Measurements from ENCODE around the gene FAM236A.
"Not testable (repeated sequence)": the region's sequence is repeated elsewhere in the genome, so short reads cannot be mapped to it uniquely, and the experiment has no call there.

FAM236A gene

DNA sequence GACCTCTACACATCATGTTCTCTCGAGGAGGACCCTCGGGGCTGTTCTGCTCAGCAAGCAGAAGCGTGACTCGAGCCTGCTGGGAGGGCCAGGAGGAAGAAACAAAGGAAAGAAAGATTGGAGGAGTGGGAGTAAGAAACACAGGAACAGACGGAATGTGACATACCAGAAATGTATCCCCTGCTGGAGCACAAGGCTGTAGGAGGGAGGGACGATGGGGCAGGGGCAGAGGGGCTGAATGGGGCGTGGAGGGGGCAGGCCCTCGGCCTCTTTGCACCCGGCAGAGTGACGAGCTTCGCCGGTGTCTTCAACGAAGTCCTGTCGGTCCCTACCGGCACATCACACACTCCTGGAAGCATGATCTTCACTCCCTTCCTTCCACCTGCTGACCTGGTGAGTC is at the start of gene FAM236A:
FAM236A (plus strand) TSS at position 301 of the 400 bp plus-strand sequence; CDS start at position 358, 57 bp downstream.
- not testable (repeated sequence) for DNase-seq

DNA sequence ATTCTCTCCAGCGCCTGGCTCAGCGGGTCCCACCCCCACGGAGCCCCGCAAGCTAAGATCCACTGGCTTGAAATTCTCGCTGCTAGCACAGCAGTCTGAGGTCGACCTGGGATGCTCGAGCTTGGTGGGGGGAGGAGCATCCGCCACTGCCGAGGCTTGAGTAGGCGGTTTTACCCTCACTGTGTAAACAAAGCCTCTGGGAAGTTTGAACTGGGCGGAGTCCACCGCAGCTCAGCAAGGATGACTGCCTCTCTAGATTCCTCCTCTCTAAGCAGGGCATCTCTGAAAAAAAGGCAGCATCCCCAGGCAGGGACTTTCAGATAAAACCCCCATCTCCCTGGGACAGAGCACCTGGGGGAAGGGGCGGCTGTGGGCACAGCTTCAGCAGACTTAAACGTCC is 48.3 kb upstream of the FAM236A start:
- DNase-seq, result not testable (repeated sequence)

DNA sequence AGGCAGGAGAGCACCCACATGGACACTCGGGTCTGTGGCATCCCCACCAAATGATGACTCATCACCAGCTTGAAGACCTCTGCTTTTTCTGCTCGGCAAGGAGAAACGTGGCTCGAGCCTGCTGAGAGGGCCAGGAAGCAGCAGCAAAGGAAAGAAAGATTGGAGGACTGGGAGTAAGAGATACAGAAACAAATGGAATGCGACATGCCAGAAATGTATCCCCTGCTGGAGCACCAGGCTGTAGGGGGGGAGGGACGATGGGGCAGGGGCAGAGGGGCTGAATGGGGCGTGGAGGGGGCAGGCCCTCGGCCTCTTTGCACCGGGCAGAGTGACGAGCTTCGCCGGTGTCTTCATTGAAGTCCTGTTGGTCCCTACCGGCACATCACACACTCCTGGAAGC is 25.7 kb upstream of the FAM236A start, which contains the start of gene FAM236C:
FAM236C (plus strand) TSS at position 301 of the 400 bp plus-strand sequence. CDS start 100 bp downstream, outside the sequence.
- not testable (repeated sequence) for DNase-seq

DNA sequence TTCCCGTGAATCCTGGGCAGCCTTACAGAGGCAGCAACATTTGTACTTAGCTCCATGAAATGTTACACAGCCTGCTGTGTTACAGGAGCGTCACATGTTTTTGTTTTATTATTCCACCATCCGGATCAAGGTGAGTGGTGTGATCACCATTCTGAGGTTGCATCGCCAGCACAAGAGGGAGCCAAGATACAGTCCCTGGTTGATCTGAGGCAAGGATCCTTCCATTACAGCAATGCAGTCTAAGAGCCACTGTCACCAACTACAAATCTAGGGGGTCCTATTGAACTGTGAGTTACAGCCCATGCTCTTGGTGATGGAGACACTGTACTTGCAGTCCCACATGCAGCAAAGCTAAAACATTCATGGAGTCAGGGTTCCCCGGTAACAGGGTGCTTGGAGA is 21.9 kb upstream of the FAM236A start:
- not testable (repeated sequence) for DNase-seq

DNA sequence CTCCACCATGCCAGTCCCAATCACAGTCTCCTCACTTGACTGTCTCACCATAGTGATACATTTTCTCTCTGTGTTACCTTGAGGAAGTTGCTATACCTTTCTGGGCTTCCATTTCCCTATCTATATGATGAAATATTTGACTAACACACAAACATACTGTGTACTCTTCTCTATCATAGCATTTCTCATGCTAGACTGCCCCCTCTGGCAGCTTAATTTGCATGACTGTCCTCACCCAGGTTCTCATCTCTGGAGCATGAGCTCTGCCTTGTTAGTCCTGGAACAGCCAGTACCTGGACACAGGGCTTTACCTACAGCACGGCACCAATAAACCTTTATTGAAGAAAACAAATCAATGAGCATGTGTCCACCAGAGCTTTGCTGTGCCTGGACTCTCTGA is 5.7 kb upstream of the FAM236A start:
- not testable (repeated sequence) for DNase-seq

DNA sequence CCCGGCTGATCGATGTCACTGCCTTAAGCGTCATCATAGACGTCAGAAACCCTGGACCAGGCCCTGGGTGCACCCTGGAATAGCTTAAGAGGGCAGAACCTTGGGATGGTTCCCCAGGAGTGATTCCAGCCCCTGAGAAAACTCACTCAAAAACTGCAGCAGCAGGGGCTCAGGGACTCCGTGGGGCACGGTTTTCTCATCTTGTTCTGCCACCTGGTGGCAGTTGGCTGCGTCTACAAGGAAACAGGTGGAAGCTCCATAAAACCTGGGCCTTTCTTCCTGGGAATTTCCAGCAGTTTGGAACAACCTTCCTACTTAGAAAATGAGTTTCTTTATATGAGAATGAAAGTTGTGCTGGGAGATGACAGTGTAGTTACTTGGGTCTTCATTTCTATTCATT is 1.6 kb upstream of the FAM236A start:
- not testable (repeated sequence) for DNase-seq

DNA sequence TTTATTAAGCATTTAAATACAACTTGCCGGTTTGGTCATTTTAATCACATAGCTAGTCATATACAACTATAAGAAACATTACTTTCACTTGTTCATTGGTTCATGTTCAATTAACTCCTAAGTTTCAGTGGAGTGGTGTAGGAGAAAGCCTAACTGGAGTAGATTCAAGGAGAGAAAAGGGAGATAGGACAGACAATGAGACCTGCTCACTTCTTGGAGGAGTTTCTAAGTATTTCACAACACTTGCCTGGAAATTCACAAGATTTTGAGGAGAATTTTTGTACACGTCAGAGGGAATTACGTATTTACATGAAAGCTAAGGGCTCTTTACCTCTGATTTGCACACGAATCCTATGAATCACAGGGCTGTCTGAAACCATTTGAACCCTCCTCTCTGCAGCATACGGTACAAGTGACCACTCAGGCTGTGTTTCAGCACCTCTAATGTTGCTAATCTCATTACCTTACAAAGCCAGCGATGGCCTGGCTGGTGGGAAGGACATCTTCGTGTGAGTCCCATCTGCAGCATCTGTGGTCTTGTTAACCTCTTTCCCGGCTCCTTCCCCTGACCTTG is 1.0 kb upstream of the FAM236A start:
- not testable (repeated sequence) for DNase-seq

DNA sequence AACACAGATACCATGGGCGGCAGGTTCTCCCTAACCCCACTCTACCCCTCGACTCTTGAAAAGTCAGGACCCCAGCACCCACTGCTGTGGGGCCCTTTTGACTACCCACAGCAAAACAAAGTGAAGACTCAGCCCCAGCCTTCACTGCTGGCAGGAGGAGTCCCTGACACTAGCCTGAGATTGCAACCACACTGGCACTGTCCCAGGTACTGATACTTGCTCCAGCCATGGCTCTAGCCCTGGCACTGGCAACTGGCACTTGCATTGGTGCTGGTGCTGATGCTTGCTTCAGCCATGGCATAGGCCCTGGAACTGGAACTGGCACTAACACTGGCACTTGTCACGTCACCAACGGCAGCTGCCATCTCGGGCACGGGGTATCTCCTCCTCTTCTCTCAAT is 4.3 kb downstream of the FAM236A start:
- DNase-seq, result not testable (repeated sequence)

DNA sequence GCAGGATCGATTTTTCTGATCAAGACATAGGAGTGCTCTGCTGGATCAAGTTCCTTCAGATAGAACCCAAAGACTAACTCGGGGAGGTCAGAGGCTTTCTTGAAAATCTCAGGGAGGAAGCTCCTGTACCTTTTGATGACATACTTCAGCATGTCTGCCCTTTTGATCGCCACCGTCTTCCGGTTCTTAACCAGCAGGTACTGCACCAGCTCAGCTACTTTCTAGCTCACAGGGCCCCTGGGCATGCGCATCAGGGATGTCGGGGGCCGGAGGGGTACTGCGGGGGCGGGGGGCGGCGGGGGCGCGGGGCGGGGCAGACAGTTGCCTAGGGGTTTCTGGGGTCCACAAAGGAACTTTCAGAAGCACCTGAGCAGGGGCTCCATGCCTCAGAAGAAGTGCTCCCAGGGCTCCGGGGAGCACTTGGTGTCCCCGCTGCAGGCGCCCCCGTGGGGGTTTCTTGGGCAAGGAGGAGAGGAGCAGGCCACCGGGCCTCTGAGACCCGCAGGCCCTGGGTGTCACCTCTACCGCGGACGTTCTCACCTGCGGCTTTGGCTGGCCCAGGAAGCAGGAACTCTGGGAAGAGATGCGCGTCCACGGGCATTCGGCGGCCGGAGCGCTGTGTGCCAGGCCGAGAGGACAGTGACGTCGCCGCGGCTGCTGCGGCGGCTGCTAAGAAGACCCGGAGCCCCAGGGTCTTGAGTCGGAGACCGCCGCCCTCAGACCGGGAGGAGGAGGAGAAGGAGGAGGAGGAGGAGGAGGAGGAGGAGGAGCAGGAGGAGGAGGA is 5.2 kb downstream of the FAM236A start:
- not testable (repeated sequence) for DNase-seq

DNA sequence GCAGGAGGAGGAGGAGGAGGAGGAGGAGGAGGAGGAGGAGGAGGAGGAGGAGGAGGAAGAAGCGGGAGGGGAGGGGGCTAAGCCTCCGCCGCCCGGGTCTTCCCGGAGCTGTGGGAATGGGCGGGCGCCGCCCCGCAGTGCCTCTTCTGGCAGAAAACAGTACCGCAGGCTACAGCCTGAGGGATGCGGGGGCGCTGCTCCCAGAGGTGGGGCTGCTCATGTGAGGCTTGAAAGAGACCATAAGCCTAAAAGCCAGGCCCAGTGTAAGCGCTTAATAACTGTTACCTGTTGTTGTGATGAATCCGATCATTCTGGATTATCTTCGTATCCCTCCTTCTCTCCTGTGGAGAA is 5.8 kb downstream of the FAM236A start, which contains the start of gene DMRTC1:
DMRTC1 (minus strand) TSS at position 19 of the 351 bp plus-strand sequence. CDS start 68,143 bp downstream, outside the sequence.
- not testable (repeated sequence) for DNase-seq

DNA sequence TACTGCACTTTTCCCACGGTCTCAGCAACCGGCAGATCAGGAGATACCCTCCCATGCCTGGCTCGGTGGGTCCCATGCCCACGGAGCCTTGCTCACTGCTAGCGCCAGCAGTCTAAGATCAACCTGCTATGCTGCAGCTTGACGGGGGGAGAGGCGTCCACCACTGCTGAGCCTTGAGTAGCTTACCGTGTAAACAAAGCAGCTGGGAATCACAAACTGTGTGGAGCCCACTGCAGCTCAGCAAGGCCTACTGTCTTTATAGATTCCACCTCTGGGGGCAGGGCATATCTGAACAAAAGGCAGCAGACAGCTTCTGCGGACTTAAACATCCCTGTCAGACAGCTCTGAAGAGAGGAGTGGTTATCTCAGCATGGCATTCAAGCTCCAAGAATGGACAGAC is 22.0 kb downstream of the FAM236A start:
- DNase-seq, result not testable (repeated sequence)

DNA sequence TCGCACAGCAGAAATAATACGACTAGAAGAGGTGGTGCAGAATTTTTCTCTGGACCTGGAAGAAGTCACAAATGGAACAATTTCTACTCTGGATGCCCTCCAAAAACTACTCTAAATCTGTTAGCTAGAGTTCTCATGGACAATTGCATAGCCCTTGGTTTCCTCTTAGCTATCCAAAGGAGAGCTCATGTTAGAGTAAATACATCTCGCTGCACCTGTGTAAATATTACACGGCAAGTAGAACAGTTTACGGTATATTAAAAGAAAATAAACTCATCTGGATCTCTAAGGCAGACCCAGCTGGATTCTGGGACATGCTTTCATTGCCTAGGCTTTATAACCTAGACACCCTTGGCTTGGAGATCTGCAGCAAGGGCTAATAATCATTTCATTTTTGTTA is 33.9 kb downstream of the FAM236A start:
- DNase-seq, result not testable (repeated sequence)

DNA sequence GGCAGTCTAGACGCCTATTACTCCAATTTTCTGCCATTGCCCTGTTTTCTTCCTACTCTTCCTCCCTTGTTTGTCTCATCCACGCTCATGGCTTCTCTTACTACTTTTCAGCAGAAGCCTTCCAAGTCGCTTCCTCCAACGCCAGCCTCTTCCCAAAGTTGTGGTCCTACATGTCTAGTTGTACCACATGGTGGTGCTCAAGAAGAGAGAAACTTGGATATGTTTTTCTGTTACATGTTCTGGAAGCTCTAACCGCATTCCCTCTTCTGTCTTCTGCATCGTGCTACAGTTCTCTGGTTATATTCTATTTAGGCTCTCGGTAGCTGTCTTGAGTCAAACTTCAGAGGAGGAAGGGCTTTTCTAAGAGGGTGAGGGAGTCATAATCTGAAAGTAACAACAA is 36.9 kb downstream of the FAM236A start:
- not testable (repeated sequence) for DNase-seq

DNA sequence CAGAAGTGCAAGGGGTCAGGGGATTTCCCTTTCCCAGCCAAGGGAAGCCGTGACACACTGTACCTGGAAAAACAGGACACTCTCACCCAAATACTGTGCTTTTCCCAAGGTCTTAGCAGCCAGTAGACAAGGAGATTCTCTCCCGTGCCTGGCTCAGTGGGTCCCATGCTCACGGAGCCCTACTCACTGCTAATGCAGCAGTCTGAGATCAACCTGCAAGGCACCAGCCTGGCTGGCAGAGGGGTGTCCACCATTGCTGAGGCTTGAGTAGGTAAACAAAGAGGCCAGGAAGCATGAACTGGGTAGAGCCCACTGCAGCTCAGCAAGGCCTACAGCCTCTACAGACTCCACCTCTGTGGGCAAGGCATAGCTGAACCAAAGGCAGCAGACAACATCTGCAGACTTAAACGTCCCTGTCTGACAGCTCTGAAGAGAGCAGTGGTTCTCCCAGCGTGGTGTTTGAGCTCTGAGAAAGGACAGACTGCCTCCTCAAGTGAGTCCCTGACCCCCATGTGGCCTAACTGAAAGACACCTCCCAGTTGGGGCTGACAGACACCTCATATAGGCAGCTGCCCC is 43.0 kb downstream of the FAM236A start:
- not testable (repeated sequence) for DNase-seq
